ENCODE measurements around the gene IFT80. TPM values are rescaled to one million over a fixed set of nuclear protein-coding genes. Genes with fewer than 3 reads are reported as not detected.

Gene IFT80
- total RNA-seq, 1 donor from 2014 or later: 24.0 TPM

DNA sequence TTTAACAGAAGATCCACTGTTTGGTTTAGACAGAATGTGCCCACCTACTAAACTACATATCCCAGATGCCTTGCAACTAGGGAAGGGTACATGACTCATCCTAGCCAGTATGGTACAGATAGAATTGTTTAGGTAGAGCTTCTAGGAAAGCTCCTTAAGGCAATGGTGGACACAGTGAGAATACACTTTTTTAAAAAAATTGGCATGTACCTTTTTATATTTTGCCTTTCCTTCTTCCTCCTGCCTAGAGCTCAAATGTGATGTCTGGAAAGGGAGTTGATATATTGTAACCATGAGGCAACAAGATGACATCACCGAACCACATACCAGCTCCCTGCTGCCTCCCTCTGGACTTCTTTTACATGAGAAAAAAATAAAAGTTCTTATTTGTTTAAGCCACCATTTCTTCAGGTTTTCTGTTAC, 188.2 kb downstream of the IFT80 start:
- DNase-seq (ENCODE audit: low read depth): peak; percentile 19
- Histone ChIP-seq H3K36me3 (ENCODE audit: control insufficient read depth, insufficient read depth, low read length) (no peaks in the 10 kb centered on the region), H3K27me3 (ENCODE audit: control insufficient read depth, insufficient read depth, low read length) (no peaks in the 10 kb centered on the region), H3K4me3 (ENCODE audit: low read depth, low read length) (no peak overlapping the region)
- TF ChIP-seq, protein P1, sequence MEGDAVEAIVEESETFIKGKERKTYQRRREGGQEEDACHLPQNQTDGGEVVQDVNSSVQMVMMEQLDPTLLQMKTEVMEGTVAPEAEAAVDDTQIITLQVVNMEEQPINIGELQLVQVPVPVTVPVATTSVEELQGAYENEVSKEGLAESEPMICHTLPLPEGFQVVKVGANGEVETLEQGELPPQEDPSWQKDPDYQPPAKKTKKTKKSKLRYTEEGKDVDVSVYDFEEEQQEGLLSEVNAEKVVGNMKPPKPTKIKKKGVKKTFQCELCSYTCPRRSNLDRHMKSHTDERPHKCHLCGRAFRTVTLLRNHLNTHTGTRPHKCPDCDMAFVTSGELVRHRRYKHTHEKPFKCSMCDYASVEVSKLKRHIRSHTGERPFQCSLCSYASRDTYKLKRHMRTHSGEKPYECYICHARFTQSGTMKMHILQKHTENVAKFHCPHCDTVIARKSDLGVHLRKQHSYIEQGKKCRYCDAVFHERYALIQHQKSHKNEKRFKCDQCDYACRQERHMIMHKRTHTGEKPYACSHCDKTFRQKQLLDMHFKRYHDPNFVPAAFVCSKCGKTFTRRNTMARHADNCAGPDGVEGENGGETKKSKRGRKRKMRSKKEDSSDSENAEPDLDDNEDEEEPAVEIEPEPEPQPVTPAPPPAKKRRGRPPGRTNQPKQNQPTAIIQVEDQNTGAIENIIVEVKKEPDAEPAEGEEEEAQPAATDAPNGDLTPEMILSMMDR (IDR thresholded peaks at IDR 0.05; ENCODE audit: insufficient read depth, low read length, poor library complexity, severe bottlenecking): peak; percentile 30

DNA sequence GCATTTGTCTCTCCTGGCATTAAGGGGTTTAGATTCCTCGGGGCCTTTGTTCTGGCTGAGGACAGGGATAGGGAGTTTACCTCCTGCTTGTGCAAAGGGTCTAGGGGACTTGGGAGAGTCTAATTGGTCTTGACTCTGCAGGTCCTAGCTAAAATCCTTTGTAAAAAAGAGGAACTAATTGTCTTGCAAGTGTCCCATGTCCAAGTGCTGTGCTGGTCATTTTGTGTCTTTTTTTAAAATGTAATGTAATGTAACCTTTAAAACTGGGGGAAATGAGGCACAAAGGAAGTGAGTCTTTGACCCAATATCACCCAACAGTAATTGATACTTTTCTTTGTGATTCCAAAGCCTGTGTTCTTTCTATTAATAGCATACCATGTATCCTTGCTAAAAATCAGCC, 188.7 kb downstream of the IFT80 start:
- no peak for DNase-seq (ENCODE audit: low read depth)
- H3K4me3 ChIP-seq (ENCODE audit: low read depth, low read length): no peak overlapping the region
- no peaks in the 10 kb centered on the region for H3K27me3 ChIP-seq (ENCODE audit: control insufficient read depth, insufficient read depth, low read length)
- TF ChIP-seq, protein P1 (IDR thresholded peaks at IDR 0.05; ENCODE audit: insufficient read depth, low read length, poor library complexity, severe bottlenecking): no peak
- H3K36me3 ChIP-seq (ENCODE audit: control insufficient read depth, insufficient read depth, low read length): no peaks in the 10 kb centered on the region

Other genes with a start within 250 kb of the IFT80 start
- 1.2 TPM in 2 replicates for gene C3orf80, start 173.8 kb downstream of the IFT80 start, total RNA-seq
- 23.1 and 39.2 TPM in 2 replicates for gene SMC4, start 425 bp upstream of the IFT80 start, total RNA-seq
- 13.8 and 20.9 TPM in 2 replicates for gene TRIM59, start 50.6 kb upstream of the IFT80 start, total RNA-seq
- 34.4 and 38.0 TPM in 2 replicates for gene KPNA4, start 166.3 kb upstream of the IFT80 start, total RNA-seq